ENCODE data around the gene CACNA1I. TPM values are rescaled to one million over a fixed set of nuclear protein-coding genes. Genes with fewer than 3 reads are reported as not detected.

CACNA1I gene
- total RNA-seq, 1 donor from 2014 or later: 0.60 TPM

DNA sequence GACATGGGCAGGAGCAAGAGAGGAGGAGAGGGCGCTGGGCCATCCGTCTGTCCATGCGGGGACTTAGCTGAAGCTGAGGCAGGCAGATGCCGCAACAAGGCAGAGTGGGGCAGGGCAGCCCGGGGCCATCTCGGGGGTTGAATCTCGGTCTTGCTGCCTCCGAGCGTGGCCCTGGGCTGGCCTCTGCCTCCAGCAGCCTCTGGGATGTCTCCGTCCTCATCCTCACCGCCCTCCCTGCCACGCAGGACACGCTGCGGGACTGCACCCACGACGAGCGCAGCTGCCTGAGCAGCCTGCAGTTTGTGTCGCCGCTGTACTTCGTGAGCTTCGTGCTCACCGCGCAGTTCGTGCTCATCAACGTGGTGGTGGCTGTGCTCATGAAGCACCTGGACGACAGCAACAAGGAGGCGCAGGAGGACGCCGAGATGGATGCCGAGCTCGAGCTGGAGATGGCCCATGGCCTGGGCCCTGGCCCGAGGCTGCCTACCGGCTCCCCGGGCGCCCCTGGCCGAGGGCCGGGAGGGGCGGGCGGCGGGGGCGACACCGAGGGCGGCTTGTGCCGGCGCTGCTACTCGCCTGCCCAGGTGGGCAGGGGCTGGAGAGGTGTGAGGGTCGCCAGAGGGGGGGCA is 108.4 kb downstream of the CACNA1I start:
- Mint-ChIP-seq H3K4me3 (no peak overlapping the region), H3K27me3 (peaks cover 25% of the 10 kb centered on the region), H3K9me3 (no peaks in the 10 kb centered on the region), H3K36me3 (no peaks in the 10 kb centered on the region), H3K4me1 (ENCODE audit: unreplicated experiment) (no peaks in the 10 kb centered on the region), H3K27ac (no peak overlapping the region)
- no peak for TF ChIP-seq CTCF (conservative IDR thresholded peaks at IDR 0.05)
- no peak for DNase-seq (ENCODE audit: extremely low spot score, unreplicated experiment)

- no peak for TF ChIP-seq CTCF (conservative IDR thresholded peaks at IDR 0.05)
- H3K27ac Mint-ChIP-seq: no peak overlapping the region
These were observed 109.1 kb downstream of the CACNA1I start for GRCh38 chr22:39679652-39680051.

DNA sequence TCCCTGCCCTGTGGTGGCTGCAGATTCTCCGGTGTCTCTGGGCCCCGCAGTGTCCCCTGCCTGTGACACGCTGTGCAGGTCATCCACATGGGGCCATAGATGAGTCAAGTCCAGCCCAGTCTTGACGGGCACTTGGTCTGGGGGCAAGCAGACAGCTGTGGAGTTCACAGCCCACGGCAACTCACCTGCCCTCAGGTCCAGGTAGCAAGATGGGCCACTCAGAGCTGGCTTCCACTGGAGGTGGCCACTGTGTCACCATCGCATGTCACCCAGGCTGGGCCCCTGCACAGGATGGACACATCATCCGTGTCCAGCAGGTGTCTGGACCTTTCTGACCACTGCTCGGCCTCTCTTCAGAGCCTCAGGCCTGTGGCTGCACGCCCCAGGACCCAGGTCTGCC is 109.9 kb downstream of the CACNA1I start:
- H3K27me3 Mint-ChIP-seq: peaks cover 17% of the 10 kb centered on the region
- H3K27ac Mint-ChIP-seq: no peak overlapping the region
- H3K4me1 Mint-ChIP-seq (ENCODE audit: unreplicated experiment): no peaks in the 10 kb centered on the region
- TF ChIP-seq CTCF (conservative IDR thresholded peaks at IDR 0.05): no peak
- no peak for DNase-seq (ENCODE audit: extremely low spot score, unreplicated experiment)
- no peaks in the 10 kb centered on the region for H3K36me3 Mint-ChIP-seq
- no peaks in the 10 kb centered on the region for H3K9me3 Mint-ChIP-seq
- no peak overlapping the region for H3K4me3 Mint-ChIP-seq

More at GRCh38 chr22:39679652-39680051, 109.1 kb downstream of the CACNA1I start:
- Mint-ChIP-seq H3K4me3 (no peak overlapping the region), H3K36me3 (no peaks in the 10 kb centered on the region), H3K27me3 (peaks cover 20% of the 10 kb centered on the region), H3K9me3 (no peaks in the 10 kb centered on the region), H3K4me1 (ENCODE audit: unreplicated experiment) (no peaks in the 10 kb centered on the region)
- no peak for DNase-seq (ENCODE audit: extremely low spot score, unreplicated experiment)

GRCh38 chr22:39681038-39681861 is 110.7 kb downstream of the CACNA1I start:
- Mint-ChIP-seq H3K4me1 (ENCODE audit: unreplicated experiment) (no peaks in the 10 kb centered on the region), H3K9me3 (no peaks in the 10 kb centered on the region), H3K27me3 (peaks cover 9% of the 10 kb centered on the region), H3K36me3 (no peaks in the 10 kb centered on the region), H3K27ac (no peak overlapping the region), H3K4me3 (no peak overlapping the region)
- DNase-seq (ENCODE audit: extremely low spot score, unreplicated experiment): no peak
- TF ChIP-seq CTCF (conservative IDR thresholded peaks at IDR 0.05): no peak

DNA sequence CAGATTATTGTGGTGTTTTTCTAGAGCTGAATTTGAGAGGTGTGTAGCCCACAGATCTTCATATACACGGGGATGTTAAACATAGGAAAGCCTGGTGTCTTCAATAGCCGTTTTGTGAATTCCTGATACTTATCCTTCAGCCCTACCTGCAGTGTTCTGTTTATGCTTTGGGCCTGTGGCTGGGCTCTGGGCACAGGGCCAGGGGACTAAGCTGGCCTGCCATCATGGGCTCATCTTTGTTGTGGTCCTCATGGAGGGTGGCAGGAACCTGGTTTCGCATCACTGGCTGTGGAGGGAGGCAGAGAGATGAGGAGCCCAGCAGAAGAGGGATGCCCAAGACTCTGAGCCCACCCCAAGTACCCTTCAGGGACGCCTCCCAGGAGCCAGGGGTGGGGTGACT is 112.4 kb downstream of the CACNA1I start:
- DNase-seq (ENCODE audit: extremely low spot score, unreplicated experiment): no peak
- Mint-ChIP-seq H3K4me1 (ENCODE audit: unreplicated experiment) (no peaks in the 10 kb centered on the region), H3K27ac (no peak overlapping the region), H3K4me3 (no peak overlapping the region), H3K9me3 (no peaks in the 10 kb centered on the region), H3K27me3 (peaks cover 5% of the 10 kb centered on the region), H3K36me3 (no peaks in the 10 kb centered on the region)
- TF ChIP-seq CTCF (conservative IDR thresholded peaks at IDR 0.05): no peak
